ENCODE results near the gene DAPK2.

DAPK2 gene

GRCh38 chr15:64052925-64053491 lies 6.7 kb upstream of the DAPK2 start:
- DNase-seq: no peak

- no peak for DNase-seq
These were observed 5.3 kb upstream of the DAPK2 start for GRCh38 chr15:64051407-64052259.

- DNase-seq: no peak
These were observed 4.8 kb upstream of the DAPK2 start for GRCh38 chr15:64051093-64051402.

- DNase-seq: no peak
These were observed 4.2 kb upstream of the DAPK2 start for GRCh38 chr15:64050281-64051092.

- no peak for DNase-seq
These were observed 2.6 kb upstream of the DAPK2 start for GRCh38 chr15:64048781-64049460.

GRCh38 chr15:64045774-64046420 lies 388 bp downstream of the DAPK2 start:
- no peak for DNase-seq

GRCh38 chr15:64045101-64045435 lies 1.2 kb downstream of the DAPK2 start:
- no peak for DNase-seq

- DNase-seq: no peak
These were observed 1.8 kb downstream of the DAPK2 start for GRCh38 chr15:64044300-64045100.

GRCh38 chr15:64038878-64039610 lies 7.2 kb downstream of the DAPK2 start:
- DNase-seq: no peak

- DNase-seq: no peak
These were observed 8.3 kb downstream of the DAPK2 start for GRCh38 chr15:64037966-64038365.

- no peak for DNase-seq
These were observed 9.2 kb downstream of the DAPK2 start for GRCh38 chr15:64037116-64037515.

GRCh38 chr15:64035525-64035924 lies 10.8 kb downstream of the DAPK2 start:
- no peak for DNase-seq

- no peak for DNase-seq
These were observed 11.8 kb downstream of the DAPK2 start for GRCh38 chr15:64034519-64034918.

GRCh38 chr15:64032329-64032728 lies 14.0 kb downstream of the DAPK2 start:
- DNase-seq: no peak

- no peak for DNase-seq
These were observed 16.2 kb downstream of the DAPK2 start for GRCh38 chr15:64030123-64030522.

GRCh38 chr15:64029633-64030032 lies 16.7 kb downstream of the DAPK2 start:
- DNase-seq: no peak

GRCh38 chr15:64029110-64029509 lies 17.2 kb downstream of the DAPK2 start:
- no peak for DNase-seq

GRCh38 chr15:64026591-64026990 lies 19.7 kb downstream of the DAPK2 start:
- DNase-seq: no peak

GRCh38 chr15:64024172-64025050 lies 21.9 kb downstream of the DAPK2 start:
- DNase-seq: no peak

GRCh38 chr15:64023220-64023619 lies 23.1 kb downstream of the DAPK2 start:
- no peak for DNase-seq
